Pancreas (tissue), 10 donors: Measurements from ENCODE around the gene SPATC1L. TPM values are rescaled to one million over a fixed set of nuclear protein-coding genes. Genes with fewer than 3 reads are reported as not detected.

Source experiments
- ATAC-seq, 4 donors: fragments of 200-7000 bp; cut with Tn5 transposase; one replicate each; pipeline versions ENCODE4 v1.8.0 to v1.9.1; 2020; ENCODE audit warnings: mild to moderate bottlenecking in 4 of 4, moderate library complexity in 4 of 4
- DNase-seq, 6 donors: peaks; one replicate each; pipeline ENCODE4 v3.0.0-alpha.2; 2020
- FAIRE-seq: peaks from 2 replicates; lab custom pipeline; 2012; peaks lifted over from hg19 to GRCh38; lab: Jason Lieb, UNC
- H3K27ac ChIP-seq, 4 donors: fragments of 200-600 bp; sonication (generic); 1 replicate in 3 of 4; 2 replicates in 1 of 4; pipeline versions ENCODE4 v1.5.0 to v1.8.0; 2020
- H3K27me3 ChIP-seq, 4 donors: fragments of 200-600 bp; one replicate each; pipeline ENCODE4 v1.8.0; 2021
- H3K36me3 ChIP-seq, 3 donors: fragments of 200-600 bp; sonication (generic) in 1 of 3; one replicate each; pipeline versions ENCODE4 v1.5.0 to v1.8.0; 2020 to 2021
- H3K4me1 ChIP-seq, 3 donors: fragments of 200-600 bp; one replicate each; pipeline ENCODE4 v1.8.0; 2021
- H3K4me3 ChIP-seq, 4 donors: fragments of 200-600 bp; sonication (generic) in 2 of 4; one replicate each; pipeline versions ENCODE4 v1.5.0 to v1.8.0; 2020 to 2021
- H3K9me3 ChIP-seq, 4 donors: fragments of 200-600 bp; one replicate each; pipeline ENCODE4 v1.8.0; 2021
- CTCF ChIP-seq, 4 donors: fragments of 200-600 bp; sonication (generic) in 3 of 4; IDR thresholded peaks; one replicate each; pipeline versions ENCODE4 v1.5.0 to v1.8.0; 2021; ENCODE audit warnings: antibody characterized with exemption in 4 of 4
- WGBS, 2 donors: extraction: QIAGEN DNeasy Blood & Tissue Kit; methylation state at CpG; one replicate each; pipeline ENCODE4 v1.1.7; 2013; 5-methylcytosine and 5-hydroxymethylcytosine counted together
- intact Hi-C, 3 donors: fragments of 100-400 bp; cut with DNase I; formaldehyde crosslinking; loops; one replicate each; pipeline versions ENCODE4 v1.11.1 to v1.14.2; 2022
- polyA plus RNA-seq, 2 donors: library from polyadenylated mRNA; stranded (reverse); fragments of 200-250 nt; gene quantifications; one replicate each; pipeline ENCODE4 v1.2.3, GENCODE V29; 2013
- total RNA-seq, 6 donors: library from RNA; stranded (reverse); fragmentation: NEBNext Ultra II Directional in 4 of 6; extraction: Animal tissue kit (Norgen Biotek cat#: 25700) in 4 of 6; gene quantifications; one replicate each; pipeline versions ENCODE4 v1.2.1 to v1.2.4, GENCODE V29; 2021 to 2023
- donor health status: healthy with polysubstance abuse.
- donor health status: DM: no; HTN: no; CAD: no; lungs with moderate emphysema.
- donor health status: DM: no; HTN: no; CAD: no.
- donor health status: control.
- donor health status: control.
- donor health status: Bipolar disorder and iron deficiency.
- donor health status: DM: yes; HTN: yes; CAD: no.
- donor health status: DM: no; HTN: no; CAD: no.
- donor health status: DM: no; HTN: no; CAD: no.
- donor health status: DM: yes; HTN: yes; CAD: no.

SPATC1L gene
- total and polyA plus RNA-seq, 8 donors: 3.1 to 26.9 (median 6.5) TPM

GRCh38 chr21:46191686-46192575, 7.7 kb upstream of the SPATC1L start:
- no peak overlapping the region for H3K4me3 ChIP-seq
- FAIRE-seq: no peak
- TF ChIP-seq CTCF (IDR thresholded peaks at IDR 0.05): no peak
- H3K27me3 ChIP-seq: no peaks in the 10 kb centered on the region
- no peak overlapping the region for H3K27ac ChIP-seq
- H3K4me1 ChIP-seq: no peaks in the 10 kb centered on the region
- intact Hi-C loops: no loop called here
- peaks cover 0 to 28% (median 6%) of the 10 kb centered on the region in 3 donors for H3K36me3 ChIP-seq
- no peak for DNase-seq
- no peak for ATAC-seq
- no peaks in the 10 kb centered on the region for H3K9me3 ChIP-seq
- WGBS, 2 donors: 94 to 95% methylated on average over 20 of the region's 20 CpGs

GRCh38 chr21:46191257-46191685, 7.0 kb upstream of the SPATC1L start:
- Histone ChIP-seq H3K4me3 (no peak overlapping the region), H3K27ac (no peak overlapping the region), H3K4me1 (no peaks in the 10 kb centered on the region), H3K9me3 (no peaks in the 10 kb centered on the region), H3K36me3 (peaks cover 0 to 24% (median 6%) of the 10 kb centered on the region in 3 donors), H3K27me3 (no peaks in the 10 kb centered on the region)
- FAIRE-seq (no peak), DNase-seq (no peak), ATAC-seq (peak in 2 of 4 donors; percentile 28 to 48)
- WGBS, 2 donors: 95 to 96% methylated on average over 4 of the region's 4 CpGs
- TF ChIP-seq CTCF (IDR thresholded peaks at IDR 0.05): no peak
- intact Hi-C loops: no loop called here

GRCh38 chr21:46190491-46191131, 6.4 kb upstream of the SPATC1L start:
- DNase-seq (no peak), ATAC-seq (no peak), FAIRE-seq (no peak)
- no peaks in the 10 kb centered on the region for H3K27me3 ChIP-seq
- no peak overlapping the region for H3K4me3 ChIP-seq
- WGBS, 2 donors: 89 to 91% methylated on average over 15 of the region's 15 CpGs
- intact Hi-C loops: no loop called here
- H3K9me3 ChIP-seq: no peaks in the 10 kb centered on the region
- no peaks in the 10 kb centered on the region for H3K4me1 ChIP-seq
- TF ChIP-seq CTCF (IDR thresholded peaks at IDR 0.05): no peak
- H3K36me3 ChIP-seq: peaks cover 0 to 18% (median 6%) of the 10 kb centered on the region in 3 donors
- H3K27ac ChIP-seq: no peak overlapping the region

GRCh38 chr21:46189959-46190490, 5.8 kb upstream of the SPATC1L start:
- 94 to 96% methylated on average over 14 of the region's 14 CpGs for WGBS, 2 donors
- Histone ChIP-seq H3K27me3 (no peaks in the 10 kb centered on the region), H3K4me3 (no peak overlapping the region), H3K27ac (no peak overlapping the region), H3K4me1 (no peaks in the 10 kb centered on the region), H3K36me3 (peaks cover 0 to 16% (median 6%) of the 10 kb centered on the region in 3 donors), H3K9me3 (no peaks in the 10 kb centered on the region)
- no peak for TF ChIP-seq CTCF (IDR thresholded peaks at IDR 0.05)
- intact Hi-C loops: no loop called here
- DNase-seq: no peak
- ATAC-seq: no peak
- FAIRE-seq: no peak
